HG02973 (cell line): Measurements from ENCODE around the gene SNX30.
A peak's percentile ranks its signal among the peaks of the same experiment; 100 is the strongest.

Source experiments
- ATAC-seq: cut with Tn5 transposase; IDR thresholded peaks from one replicate; pipeline ENCODE4 v1.9.1; 2021; ENCODE audit warnings: moderate library complexity; ENCODE audit not compliant: unreplicated experiment

Gene SNX30

DNA sequence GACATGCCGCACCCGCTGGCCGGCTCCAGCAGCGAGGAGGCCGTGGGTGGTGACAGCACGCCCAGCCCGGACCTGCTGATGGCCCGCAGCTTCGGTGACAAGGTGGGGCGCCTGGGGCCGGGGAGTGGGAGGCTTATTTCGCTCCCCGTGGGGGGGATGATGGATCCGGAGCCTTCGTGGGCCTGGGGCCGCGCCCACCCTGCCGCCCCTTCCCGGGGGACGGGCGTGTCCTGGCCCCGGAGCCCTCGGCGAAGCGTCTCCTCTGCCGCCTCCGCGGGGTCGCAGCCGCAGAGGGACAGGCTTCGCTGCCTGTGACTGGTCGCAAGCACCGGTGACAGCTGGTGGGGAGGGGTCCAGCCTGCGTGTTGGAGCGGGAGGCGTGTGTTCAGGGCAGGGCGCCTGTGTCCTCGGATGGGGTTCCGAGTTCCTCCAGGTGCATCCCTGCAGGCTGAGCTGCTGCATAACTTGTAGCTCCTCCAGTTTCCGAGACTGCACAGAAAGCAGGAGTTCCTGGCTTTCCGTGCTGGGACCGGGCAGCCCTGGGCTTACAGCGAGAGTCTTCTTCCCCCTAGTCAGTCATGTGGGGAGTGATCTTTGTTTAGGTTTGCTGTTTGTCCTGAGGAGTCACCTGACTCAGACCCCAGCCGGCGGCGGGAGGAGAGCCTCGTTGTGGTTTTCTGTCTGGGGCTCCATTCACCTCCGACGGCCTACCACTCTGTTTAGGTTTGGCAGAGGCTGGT is 666 bp downstream of the SNX30 start:
- peak; percentile 35 for ATAC-seq

DNA sequence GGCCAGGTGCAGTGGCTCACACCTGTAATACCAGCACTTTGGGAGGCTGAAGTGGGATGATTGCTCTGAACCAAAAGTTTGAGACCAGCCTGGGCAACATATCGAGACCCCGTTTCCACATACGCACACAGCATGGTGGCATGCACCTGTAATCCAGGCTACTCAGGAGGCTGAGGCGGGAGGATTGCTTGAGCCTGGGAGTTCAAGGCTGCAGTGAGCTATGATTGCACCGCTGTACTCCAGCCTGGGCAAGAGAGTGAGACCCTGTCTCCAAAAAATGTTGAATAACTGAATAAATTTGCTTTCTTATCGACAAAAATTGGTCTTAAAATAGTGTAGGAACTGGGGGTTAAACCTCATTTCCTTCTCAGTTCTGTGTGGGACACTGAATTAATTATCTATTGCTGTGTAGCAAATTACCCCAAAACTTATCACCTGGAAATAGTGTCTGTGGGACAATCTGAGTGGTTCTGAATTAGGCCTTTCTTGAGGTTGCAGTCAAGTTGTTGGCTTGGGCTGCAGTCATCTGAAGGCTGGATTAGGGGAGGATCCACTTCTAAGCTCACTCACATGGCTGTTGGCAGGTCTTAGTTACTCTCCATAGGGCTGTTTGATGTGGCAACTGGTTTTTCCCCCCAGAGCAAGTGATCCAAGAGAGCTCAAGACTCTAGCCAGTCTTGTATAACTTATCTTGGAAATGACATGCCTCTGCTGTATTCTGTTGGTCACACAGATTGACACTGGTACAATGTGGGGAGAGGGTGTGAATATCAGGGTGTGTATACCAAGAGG is 2.0 kb downstream of the SNX30 start:
- no peak for ATAC-seq

DNA sequence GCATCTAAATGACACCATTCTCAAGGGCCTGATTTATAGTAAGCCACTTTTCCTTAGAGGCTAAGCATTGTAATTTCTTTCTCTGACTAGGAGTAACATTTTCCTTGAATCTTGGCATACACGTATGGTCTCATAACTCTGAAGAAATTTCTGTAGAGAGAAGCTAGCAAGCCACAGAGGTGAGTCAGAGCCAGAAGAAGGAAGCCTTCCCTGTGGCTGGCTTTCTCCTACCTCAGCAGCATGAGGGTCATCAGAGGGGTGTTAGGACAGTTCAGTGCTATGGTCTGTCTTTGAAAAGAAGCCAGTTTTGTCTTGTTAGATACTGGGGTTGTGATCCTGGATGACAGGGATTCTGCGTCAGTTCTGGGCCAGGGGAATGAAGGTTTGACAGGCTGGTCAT is 3.2 kb downstream of the SNX30 start:
- no peak for ATAC-seq

DNA sequence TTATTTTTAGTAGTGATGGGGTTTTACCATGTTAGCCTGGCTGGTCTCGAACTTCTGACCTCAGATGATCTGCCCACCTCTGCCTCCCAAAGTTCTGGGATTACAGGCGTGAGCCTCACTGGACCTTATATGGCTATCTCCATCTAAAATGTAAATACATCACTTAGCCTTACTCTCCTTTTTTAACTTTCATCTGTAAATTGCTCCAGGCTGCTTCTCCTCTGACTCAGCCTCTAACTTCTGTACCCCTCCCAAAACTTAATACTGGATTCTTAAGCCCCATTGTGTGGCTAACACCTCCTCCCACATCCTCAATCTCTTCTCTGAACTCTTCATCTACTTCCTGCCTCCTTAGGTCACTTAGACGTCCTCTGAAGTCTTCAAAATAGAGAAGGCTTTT is 4.0 kb downstream of the SNX30 start:
- ATAC-seq = no peak

DNA sequence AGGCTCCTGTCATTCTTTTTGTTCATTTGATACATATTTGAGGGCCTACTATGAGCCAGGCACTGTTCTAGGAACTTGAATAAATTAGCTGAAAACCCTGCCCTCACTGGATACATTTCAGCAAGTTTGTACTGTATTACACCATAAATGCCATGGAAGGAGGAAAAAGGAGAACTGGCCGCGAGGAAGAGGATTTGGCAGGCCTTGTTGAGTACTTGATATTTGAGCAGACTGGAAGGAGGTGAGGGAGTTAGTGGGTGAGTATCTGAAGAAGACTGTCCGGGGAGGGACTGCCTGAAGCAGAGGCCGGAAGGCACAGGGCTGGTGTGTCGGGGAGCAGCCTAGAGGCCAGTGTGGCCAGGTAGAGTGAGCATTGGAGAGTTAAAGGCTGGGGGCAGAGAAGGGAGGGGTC is 4.5 kb downstream of the SNX30 start:
- ATAC-seq = no peak

DNA sequence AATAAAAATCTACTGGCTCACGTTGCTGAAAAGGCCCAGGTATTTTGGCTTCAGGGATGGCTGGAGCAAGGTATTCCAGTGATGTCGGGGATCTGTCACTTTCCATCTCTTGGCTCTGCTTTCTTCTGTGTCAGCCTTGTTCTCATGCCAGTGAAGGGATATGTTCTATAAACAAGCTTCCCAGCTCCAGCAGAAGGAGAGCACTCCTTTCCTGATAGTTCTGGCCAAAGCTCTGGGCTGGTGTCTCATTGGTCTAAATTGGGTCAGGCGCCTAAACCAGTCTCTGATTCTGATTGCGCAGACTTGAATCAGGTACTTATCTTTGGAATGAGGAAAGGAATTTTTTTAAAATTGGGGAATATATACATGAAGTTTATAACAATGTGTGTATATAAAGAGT is 5.1 kb downstream of the SNX30 start:
- no peak for ATAC-seq

DNA sequence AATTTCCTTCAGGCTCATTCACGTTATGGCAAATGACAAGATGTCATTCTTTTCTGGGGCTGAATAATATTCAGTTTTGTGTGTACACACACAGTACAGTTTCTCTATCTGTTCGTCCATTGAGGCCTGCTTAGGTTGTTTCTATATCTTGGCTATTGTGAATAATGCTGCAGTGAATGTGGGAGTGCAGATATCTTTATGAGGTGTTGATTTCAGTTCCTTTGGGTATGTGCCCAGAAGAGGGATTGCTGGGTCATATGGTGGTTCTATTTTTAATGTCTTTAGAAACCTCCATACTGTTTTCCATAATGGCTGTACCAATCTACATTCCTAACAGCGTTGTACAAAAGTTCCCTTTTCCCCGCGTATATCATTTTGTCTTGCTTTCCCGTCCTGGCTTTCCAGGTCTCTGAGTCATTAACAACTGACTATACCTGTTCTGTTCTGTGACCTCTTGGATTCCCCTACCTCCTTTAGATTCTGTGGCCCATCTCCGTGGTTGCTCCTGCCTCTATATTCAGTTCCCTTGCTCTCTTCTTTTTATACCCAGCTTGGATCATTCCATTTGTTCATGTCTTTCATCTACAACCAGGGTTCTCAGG is 6.8 kb downstream of the SNX30 start:
- ATAC-seq = no peak

DNA sequence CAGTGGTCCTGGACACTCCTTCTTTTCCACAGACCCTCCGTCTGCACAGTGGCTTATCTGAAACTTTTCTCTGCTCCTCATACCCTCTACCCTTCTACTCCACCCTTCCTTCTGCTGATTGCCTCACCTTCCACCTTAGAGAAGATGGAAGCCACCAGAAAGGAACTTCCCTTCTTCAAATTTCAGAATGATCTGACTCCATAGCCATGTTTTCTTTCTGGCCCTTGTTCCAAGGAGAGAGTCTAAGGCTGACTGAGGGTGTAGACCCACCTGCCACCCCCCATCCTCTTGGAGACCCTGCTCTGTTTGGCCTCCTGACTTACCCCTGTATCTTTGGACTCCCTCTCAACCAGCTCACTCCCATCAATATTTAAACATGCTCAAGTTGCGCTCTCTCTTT is 7.4 kb downstream of the SNX30 start:
- ATAC-seq = no peak

DNA sequence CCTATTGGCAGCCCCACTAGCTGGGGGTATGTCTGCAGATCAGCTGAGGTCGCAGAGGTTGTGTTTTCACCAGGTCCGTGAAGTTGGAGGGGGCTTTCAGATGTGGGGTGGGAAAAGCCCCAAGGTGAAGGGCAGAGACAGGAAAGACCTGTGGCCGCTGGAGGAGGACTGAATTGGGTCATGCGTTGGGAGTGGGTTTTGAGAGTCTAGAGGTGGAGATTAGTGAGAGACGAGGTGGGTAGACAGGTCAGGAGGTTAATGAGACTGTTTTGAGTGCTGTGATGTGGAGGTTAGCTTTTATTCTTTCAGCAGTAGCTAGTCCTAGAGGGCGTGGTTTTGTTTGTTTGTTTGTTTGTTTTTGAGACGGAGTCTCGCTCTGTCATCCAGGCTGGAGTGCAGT is 10.3 kb downstream of the SNX30 start:
- ATAC-seq = no peak

DNA sequence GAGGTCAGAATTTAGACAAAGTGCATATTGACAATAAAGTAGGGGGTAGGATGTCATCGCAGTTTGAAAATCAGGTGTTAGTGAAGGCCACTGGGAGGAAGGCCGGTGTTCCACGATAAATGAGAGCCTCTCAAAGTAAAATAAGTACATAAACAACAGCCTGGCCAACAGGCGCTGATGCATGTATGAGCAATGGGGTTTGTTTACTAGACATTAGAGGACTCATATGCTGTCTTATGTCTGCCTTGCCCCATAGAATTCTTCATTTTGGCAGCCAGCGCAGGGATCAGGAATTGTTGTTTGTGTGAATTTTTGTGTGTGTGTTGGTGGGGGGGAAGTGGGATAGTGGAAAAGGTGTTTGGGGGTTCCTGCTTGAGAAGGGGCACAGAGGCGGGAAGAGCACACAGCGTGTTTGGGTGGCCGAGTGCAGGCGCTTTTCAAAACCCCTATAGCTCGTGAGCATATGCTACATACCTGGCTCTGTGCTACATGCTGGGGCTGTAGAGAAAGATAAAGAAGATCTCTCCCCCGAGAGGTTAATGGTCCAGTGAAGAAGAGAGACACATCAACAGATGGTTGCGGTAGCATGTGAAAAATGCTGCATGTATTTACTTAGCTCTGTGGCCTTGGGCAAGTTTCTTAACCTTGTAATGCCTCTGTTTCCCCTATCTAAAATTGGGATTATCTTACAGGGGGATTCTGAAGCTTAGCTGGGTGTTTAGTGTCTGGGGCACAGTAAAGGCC is 11.5 kb downstream of the SNX30 start:
- no peak for ATAC-seq

DNA sequence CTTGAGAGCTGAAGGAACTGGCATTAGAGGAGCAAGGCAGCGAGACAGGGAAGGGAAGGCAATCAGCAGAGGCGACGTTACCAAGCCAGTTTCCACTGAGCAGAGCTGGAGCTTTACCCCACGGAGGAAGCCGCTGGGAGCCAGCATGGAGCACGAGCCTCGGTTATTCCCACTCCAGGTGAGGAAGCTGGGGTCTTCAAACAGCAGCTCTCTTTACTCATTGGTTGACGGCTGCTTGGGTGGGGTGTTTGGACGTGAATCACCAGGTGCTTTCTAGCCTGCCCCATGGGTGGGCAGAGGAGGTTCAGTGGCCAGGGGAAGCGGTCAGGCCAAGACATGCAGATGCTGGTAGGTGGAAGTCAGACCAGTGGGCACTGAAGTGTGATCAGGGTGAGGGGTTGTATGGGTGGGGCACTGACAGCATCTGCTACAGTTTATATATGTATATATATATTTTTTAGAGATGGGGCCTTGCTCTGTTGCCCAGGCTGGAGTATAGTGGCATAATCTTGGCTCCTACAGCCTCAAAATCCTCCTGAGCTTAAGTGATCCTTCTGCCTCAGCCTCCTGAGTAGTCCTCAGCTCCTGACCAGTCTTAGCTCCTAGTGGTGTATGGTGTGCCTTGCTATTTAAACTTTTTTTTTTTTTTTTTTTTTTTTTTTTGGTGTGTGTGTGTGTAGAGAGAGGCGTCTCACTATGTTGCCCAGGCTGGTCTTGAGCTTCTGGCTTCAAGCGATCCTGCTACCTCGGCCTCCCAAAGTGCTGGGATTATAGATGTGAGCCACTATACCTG is 12.4 kb downstream of the SNX30 start:
- no peak for ATAC-seq

DNA sequence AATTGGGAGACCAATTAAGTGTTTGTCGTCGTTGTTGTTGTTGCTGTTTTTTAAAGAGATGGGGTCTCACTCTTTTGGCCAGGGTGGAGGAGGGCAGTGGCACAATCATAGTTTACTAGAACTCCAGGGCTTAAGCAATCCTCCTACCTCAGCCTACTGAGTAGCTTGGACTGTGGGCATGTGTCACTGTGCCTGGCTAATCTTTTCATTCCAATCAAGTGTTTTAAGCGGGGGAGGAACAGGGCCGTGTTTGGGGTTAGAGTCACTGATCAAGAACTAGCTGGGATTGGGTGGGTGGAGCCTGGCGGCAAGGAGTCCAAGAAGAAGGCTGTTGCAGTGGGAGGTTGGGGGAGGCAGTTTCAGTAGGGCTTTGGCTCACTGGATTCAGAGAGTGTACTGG is 13.8 kb downstream of the SNX30 start:
- no peak for ATAC-seq

DNA sequence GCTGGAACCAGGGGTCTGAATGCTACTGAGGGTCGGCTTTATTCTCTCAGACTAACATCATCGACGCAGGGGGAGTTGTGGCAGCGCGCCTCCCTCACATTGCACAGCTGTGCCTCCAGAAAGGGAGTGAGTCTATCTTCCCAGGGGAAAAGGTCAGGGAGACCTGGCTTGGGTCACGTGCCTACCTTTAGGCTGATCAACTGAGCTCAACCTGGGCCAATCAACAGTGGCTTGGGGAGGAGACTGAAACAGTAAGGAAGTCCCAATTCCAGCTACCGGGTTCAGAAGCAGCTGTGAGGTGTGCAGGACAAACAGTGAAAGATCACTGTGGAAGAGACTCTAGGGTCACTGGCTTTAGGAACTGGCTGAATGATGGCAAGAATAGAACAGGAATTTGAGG is 14.3 kb downstream of the SNX30 start:
- no peak for ATAC-seq

DNA sequence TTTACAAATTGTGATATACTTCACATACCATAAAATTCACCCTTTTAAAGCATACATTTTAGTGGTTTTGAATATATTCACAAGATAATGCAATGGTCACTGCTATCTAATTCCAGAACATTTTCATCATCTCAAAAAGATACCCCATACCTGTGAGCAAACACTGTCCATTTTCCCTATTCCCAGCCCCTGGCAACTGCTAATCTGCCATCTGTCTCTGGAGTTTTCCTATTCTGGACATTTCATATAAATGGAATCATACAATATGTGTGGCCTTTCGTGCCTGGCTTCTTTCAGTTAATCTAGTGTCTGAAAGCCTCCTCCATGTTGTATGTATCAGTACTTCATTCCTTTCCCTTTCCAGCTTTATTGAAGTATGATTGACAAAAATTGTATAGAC is 14.7 kb downstream of the SNX30 start:
- no peak for ATAC-seq

DNA sequence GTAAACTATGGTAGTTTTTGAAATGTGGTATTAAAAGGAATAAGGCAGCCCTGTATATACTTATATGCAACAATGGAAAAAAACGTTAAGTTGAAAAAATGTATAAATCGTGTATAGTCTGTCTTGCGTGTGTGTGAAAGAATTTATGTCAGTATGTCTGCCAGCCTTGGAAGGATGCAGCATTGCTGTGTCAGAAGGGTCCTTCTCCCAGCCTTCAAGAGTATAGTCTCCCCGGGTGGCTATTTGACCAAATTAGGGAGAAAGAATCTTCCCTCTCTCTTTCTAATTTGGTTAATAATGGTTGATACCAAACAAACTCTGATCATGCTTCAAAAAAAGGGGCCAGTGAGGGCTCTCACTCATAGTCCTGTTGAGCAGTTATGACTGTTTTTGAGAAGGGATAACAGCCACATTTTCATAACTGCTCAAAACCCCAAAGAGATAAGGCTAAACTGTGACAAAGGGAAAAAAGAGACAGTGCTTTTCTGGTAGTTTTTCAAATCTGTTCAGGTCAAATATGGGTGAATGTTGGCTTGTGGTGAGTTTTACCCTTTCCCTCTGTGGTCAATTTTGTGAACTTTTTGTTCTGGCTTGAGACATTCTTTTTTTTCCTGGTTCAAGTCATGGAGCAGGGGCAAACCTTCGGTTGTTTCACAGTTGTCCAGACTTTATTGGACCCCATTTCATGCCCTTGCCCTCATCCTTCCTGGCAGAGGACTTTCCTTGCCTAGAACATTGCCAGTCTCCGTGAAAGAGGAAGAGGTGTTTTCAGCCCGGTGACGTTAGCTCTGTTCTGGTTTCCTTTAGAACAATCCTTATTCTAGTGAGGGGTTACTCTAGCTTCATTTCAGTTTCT is 21.0 kb downstream of the SNX30 start:
- ATAC-seq = no peak

DNA sequence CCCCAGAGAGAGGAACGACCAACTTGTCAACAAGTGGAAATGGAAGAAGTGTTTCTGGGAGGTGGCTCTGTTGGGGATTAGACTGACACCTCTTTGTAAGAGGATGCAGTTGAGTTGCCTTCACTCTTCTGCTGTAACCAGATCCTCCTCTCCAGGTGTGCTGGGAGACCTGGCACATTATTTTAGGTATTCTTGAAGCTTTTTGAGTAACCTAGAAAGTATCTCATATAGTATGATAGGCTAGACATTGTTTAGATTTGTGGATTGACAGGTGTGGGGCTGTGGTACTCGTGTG is 21.6 kb downstream of the SNX30 start:
- ATAC-seq = no peak

DNA sequence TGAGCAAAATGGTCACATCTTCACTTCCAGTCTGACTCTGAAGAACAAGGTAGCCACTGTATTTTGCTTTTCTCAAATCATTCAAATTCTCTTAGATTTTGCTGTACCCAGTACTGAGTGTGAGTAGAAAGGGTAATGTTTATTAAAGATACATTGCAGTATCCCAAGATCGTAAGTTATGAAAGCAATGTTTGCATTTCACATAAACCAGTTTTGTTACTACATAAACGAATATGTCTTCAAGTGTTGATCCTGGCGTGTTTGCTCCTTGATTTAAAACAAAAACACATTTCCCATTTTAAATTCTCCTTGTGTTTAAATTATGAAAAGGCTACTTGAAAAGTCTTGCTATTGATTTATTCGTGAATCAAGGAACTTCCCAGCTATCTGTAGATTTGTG is 22.0 kb downstream of the SNX30 start:
- ATAC-seq = no peak

DNA sequence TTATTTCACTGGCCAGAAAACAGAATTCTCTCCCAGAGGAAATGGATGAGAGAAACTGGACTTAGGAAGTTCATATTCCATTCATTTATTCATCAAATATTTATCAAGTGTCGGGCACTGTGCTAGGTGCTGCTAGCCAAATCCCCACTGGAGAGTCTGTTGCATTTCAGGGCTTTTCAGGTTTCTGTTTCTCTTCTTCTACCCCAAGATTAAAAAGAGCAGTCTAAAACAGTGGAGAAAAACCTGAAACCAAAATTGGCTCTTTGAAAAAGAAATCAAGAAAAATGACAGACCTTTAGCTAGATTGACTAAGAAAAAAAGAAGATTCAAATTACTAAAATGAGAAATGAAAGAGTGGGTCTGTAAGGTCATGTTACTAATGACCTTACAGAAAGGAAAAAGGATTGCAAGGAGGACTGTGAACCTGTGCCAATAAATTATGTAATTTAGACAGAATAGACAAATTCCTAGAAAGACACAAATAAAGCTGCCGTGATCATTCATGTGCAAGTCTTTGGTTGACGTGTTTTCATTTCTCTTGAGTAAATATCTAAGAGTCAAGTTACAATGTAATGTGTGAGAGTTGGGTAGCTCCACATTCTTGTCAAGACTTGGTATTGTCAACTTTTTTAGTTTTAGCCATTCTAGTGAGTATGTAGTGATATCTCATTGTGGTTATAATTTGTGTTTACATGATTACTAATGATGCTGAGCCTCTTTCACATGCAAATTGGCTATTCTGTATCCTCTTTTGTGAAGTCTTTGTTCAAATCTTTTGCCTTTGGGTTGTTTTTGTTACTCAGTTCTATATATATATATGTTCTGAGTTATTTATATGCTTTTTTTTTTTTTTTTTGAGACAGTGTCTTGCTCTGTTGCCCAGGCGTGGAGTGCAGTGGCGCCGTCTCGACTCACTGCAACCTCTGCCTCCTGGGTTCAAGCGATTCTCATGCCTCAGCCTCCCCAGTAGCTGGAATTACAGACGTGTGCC is 23.7 kb downstream of the SNX30 start:
- ATAC-seq = peak; percentile 42

DNA sequence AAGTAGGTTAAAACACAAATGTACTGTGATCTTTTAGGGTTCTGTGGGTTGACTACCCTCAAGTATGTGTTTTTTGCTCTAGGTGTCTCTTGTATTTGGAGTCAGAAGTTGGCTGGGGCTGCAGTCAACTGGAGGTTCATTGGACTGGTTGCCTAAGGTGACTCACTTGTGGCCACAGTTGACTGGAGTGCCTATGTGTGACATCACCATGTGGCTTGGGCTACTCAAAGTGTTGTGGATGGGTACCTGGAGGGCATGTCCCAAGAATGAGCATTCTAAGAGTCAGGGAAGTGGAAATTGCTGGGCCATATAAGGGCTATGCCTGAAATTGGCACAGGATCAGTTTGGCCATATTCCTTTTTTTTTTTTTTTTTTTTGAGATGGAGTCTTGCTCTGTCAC is 27.4 kb downstream of the SNX30 start:
- ATAC-seq = no peak
